Measurements from ENCODE around the gene SPC25.

The SPC25 gene

GRCh38 chr2:168915441-168916330, 25.5 kb upstream of the SPC25 start:
- no peak overlapping the region for H3K4me3 ChIP-seq (ENCODE audit: control insufficient read depth, low read depth, low read length)
- no peak for DNase-seq (ENCODE audit: low read depth)
- TF ChIP-seq, protein P1, sequence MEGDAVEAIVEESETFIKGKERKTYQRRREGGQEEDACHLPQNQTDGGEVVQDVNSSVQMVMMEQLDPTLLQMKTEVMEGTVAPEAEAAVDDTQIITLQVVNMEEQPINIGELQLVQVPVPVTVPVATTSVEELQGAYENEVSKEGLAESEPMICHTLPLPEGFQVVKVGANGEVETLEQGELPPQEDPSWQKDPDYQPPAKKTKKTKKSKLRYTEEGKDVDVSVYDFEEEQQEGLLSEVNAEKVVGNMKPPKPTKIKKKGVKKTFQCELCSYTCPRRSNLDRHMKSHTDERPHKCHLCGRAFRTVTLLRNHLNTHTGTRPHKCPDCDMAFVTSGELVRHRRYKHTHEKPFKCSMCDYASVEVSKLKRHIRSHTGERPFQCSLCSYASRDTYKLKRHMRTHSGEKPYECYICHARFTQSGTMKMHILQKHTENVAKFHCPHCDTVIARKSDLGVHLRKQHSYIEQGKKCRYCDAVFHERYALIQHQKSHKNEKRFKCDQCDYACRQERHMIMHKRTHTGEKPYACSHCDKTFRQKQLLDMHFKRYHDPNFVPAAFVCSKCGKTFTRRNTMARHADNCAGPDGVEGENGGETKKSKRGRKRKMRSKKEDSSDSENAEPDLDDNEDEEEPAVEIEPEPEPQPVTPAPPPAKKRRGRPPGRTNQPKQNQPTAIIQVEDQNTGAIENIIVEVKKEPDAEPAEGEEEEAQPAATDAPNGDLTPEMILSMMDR (IDR thresholded peaks at IDR 0.05; ENCODE audit: control insufficient read depth, insufficient read depth, low read depth, low read length, missing control alignments), result no peak

- no peak for DNase-seq (ENCODE audit: low read depth)
- H3K4me3 ChIP-seq (ENCODE audit: control insufficient read depth, low read depth, low read length), result no peak overlapping the region
- TF ChIP-seq, protein P1 (IDR thresholded peaks at IDR 0.05; ENCODE audit: control insufficient read depth, insufficient read depth, low read depth, low read length, missing control alignments), result no peak
These were observed 23.3 kb upstream of the SPC25 start for GRCh38 chr2:168913495-168913894.

GRCh38 chr2:168912901-168913369, 22.7 kb upstream of the SPC25 start:
- TF ChIP-seq, protein P1 (IDR thresholded peaks at IDR 0.05; ENCODE audit: control insufficient read depth, insufficient read depth, low read depth, low read length, missing control alignments), result no peak
- H3K4me3 ChIP-seq (ENCODE audit: control insufficient read depth, low read depth, low read length), result peak overlapping the region; percentile 19; the same call in 1 of the 2 replicates
- no peak for DNase-seq (ENCODE audit: low read depth)

- H3K4me3 ChIP-seq (ENCODE audit: control insufficient read depth, low read depth, low read length), result no peak overlapping the region
- DNase-seq (ENCODE audit: low read depth), result no peak
- TF ChIP-seq, protein P1 (IDR thresholded peaks at IDR 0.05; ENCODE audit: control insufficient read depth, insufficient read depth, low read depth, low read length, missing control alignments), result no peak
These were observed 22.2 kb upstream of the SPC25 start for GRCh38 chr2:168912466-168912865.

- TF ChIP-seq, protein P1 (IDR thresholded peaks at IDR 0.05; ENCODE audit: control insufficient read depth, insufficient read depth, low read depth, low read length, missing control alignments), result no peak
- DNase-seq (ENCODE audit: low read depth), result no peak
- H3K4me3 ChIP-seq (ENCODE audit: control insufficient read depth, low read depth, low read length), result no peak overlapping the region
These were observed 20.1 kb upstream of the SPC25 start for GRCh38 chr2:168910330-168910729.

DNA sequence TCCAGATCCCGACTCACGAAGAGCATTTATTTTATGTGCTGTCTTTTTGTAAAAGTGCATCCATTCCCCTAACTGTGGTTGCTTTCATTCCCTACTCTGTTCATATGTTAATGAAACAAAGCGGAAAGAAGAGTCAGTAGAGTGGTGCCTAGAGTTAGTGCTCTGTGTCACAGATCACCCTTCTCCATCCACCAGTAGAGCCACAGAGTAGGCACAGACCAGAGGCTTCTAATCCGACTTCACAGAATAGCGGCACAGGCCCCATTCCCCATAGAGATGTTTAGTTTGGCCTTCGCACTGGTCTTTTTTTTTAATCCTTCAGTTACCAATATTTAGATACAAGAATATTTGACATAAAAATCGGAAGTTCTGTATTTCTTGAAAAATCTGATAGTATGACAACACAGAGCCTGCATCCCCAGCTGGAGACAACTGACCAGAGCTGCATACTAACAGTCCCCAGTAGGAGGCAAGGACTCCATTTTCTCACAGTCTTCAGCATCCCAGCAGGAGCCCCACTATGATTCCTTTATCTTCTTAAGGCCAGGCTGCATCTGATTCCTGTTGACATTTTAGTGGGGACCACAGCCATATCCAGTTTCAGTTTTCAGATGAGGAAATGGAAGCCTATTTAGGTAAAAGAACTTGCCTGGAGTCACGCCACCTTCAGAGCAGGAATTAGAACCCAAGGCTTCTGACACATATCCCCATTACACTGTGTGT, 17.9 kb upstream of the SPC25 start:
- TF ChIP-seq, protein P1 (IDR thresholded peaks at IDR 0.05; ENCODE audit: control insufficient read depth, insufficient read depth, low read depth, low read length, missing control alignments), result no peak
- DNase-seq (ENCODE audit: low read depth), result no peak
- H3K4me3 ChIP-seq (ENCODE audit: control insufficient read depth, low read depth, low read length), result no peak overlapping the region
